NCI-H345 treated with DMSO at 0.1 percent for 48 hours (cell line): ENCODE results near the gene FAM50B.

Experiments
- DNase-seq: peaks from one replicate; lab custom pipeline; 2025; ENCODE audit not compliant: unreplicated experiment; lab: John Stamatoyannopoulos, UW

Gene FAM50B

GRCh38 chr6:3871515-3871914 is 22.3 kb downstream of the FAM50B start:
- DNase-seq = no peak

GRCh38 chr6:3871939-3872338 is 22.8 kb downstream of the FAM50B start:
- no peak for DNase-seq

GRCh38 chr6:3872370-3872854 is 23.2 kb downstream of the FAM50B start:
- DNase-seq = no peak

GRCh38 chr6:3873051-3873450 is 23.9 kb downstream of the FAM50B start:
- DNase-seq = no peak

- DNase-seq = no peak
Observed at GRCh38 chr6:3874069-3874468, 24.9 kb downstream of the FAM50B start.

- DNase-seq = no peak
Observed at GRCh38 chr6:3875486-3875885, 26.3 kb downstream of the FAM50B start.

- DNase-seq = no peak
Observed at GRCh38 chr6:3876101-3876500, 26.9 kb downstream of the FAM50B start.

GRCh38 chr6:3876866-3877265 is 27.7 kb downstream of the FAM50B start:
- no peak for DNase-seq

- no peak for DNase-seq
Observed at GRCh38 chr6:3878048-3878666, 29.0 kb downstream of the FAM50B start.

GRCh38 chr6:3879194-3879952 is 30.2 kb downstream of the FAM50B start:
- DNase-seq = no peak

- no peak for DNase-seq
Observed at GRCh38 chr6:3881711-3882421, 32.7 kb downstream of the FAM50B start.

- no peak for DNase-seq
Observed at GRCh38 chr6:3882431-3882830, 33.3 kb downstream of the FAM50B start.

GRCh38 chr6:3882866-3883265 is 33.7 kb downstream of the FAM50B start:
- no peak for DNase-seq

- DNase-seq = no peak
Observed at GRCh38 chr6:3884007-3884745, 35.0 kb downstream of the FAM50B start.

- no peak for DNase-seq
Observed at GRCh38 chr6:3885262-3886036, 36.3 kb downstream of the FAM50B start.

- DNase-seq = no peak
Observed at GRCh38 chr6:3887150-3887700, 38.1 kb downstream of the FAM50B start.

GRCh38 chr6:3888153-3888957 is 39.2 kb downstream of the FAM50B start:
- no peak for DNase-seq

GRCh38 chr6:3890047-3890446 is 40.9 kb downstream of the FAM50B start:
- no peak for DNase-seq

- no peak for DNase-seq
Observed at GRCh38 chr6:3891883-3892282, 42.7 kb downstream of the FAM50B start.
